ENCODE measurements around the gene TTF2.
A peak's percentile ranks its signal among the peaks of the same experiment; 100 is the strongest.

Gene TTF2

GRCh38 chr1:117059678-117060440 lies at the start of gene TTF2:
TSS of gene TTF2 (plus strand) at chr1:117060326. CDS start at chr1:117060347, 21 bp downstream.
- DNase-seq (ENCODE audit: low spot score) = peak; percentile 92

GRCh38 chr1:117011334-117011733 lies 48.8 kb upstream of the TTF2 start:
- DNase-seq (ENCODE audit: low spot score) = no peak

GRCh38 chr1:117013309-117013858 lies 46.7 kb upstream of the TTF2 start:
- no peak for DNase-seq (ENCODE audit: low spot score)

- no peak for DNase-seq (ENCODE audit: low spot score)
These were observed 45.9 kb upstream of the TTF2 start for GRCh38 chr1:117014209-117014608.

- DNase-seq (ENCODE audit: low spot score) = no peak
These were observed 44.4 kb upstream of the TTF2 start for GRCh38 chr1:117015724-117016123.

GRCh38 chr1:117017062-117017461 lies 43.1 kb upstream of the TTF2 start:
- no peak for DNase-seq (ENCODE audit: low spot score)

GRCh38 chr1:117017648-117018047 lies 42.5 kb upstream of the TTF2 start:
- DNase-seq (ENCODE audit: low spot score) = no peak

- no peak for DNase-seq (ENCODE audit: low spot score)
These were observed 39.5 kb upstream of the TTF2 start for GRCh38 chr1:117020526-117021156.

- DNase-seq (ENCODE audit: low spot score) = no peak
These were observed 38.0 kb upstream of the TTF2 start for GRCh38 chr1:117022114-117022513.

- DNase-seq (ENCODE audit: low spot score) = no peak
These were observed 34.6 kb upstream of the TTF2 start for GRCh38 chr1:117025568-117025967.

- DNase-seq (ENCODE audit: low spot score) = no peak
These were observed 33.8 kb upstream of the TTF2 start for GRCh38 chr1:117026361-117026760.

- no peak for DNase-seq (ENCODE audit: low spot score)
These were observed 30.4 kb upstream of the TTF2 start for GRCh38 chr1:117029685-117030084.

- DNase-seq (ENCODE audit: low spot score) = no peak
These were observed 29.8 kb upstream of the TTF2 start for GRCh38 chr1:117030271-117030877.

GRCh38 chr1:117032266-117032665 lies 27.9 kb upstream of the TTF2 start:
- no peak for DNase-seq (ENCODE audit: low spot score)

- no peak for DNase-seq (ENCODE audit: low spot score)
These were observed 27.2 kb upstream of the TTF2 start for GRCh38 chr1:117032681-117033539.

GRCh38 chr1:117033772-117034171 lies 26.4 kb upstream of the TTF2 start:
- DNase-seq (ENCODE audit: low spot score) = no peak

- no peak for DNase-seq (ENCODE audit: low spot score)
These were observed 25.3 kb upstream of the TTF2 start for GRCh38 chr1:117034791-117035290.

GRCh38 chr1:117036018-117036461 lies 24.1 kb upstream of the TTF2 start:
- no peak for DNase-seq (ENCODE audit: low spot score)

GRCh38 chr1:117037802-117038201 lies 22.3 kb upstream of the TTF2 start:
- no peak for DNase-seq (ENCODE audit: low spot score)

- DNase-seq (ENCODE audit: low spot score) = no peak
These were observed 21.9 kb upstream of the TTF2 start for GRCh38 chr1:117038236-117038635.

GRCh38 chr1:117044217-117044616 lies 15.9 kb upstream of the TTF2 start:
- DNase-seq (ENCODE audit: low spot score) = no peak

- no peak for DNase-seq (ENCODE audit: low spot score)
These were observed 14.5 kb upstream of the TTF2 start for GRCh38 chr1:117045644-117046043.

All from D341Med (cell line).